ENCODE results near the gene HOXB8.

Gene HOXB8

GRCh38 chr17:48644159-48644558, 29.1 kb upstream of the HOXB8 start:
- Histone ChIP-seq H3K4me3 (ENCODE audit: insufficient read depth, low read length, poor library complexity, severe bottlenecking) (no peak overlapping the region), H3K27ac (ENCODE audit: low read depth, low read length) (no peak overlapping the region), H3K9ac (ENCODE audit: low read length) (no peak overlapping the region), H3K9me2 (replicated peaks; ENCODE audit: insufficient read depth, low read length) (no peaks in the 10 kb centered on the region), H3K79me2 (ENCODE audit: insufficient read depth, low read length) (no peaks in the 10 kb centered on the region), H3F3A (ENCODE audit: insufficient read depth) (no peaks in the 10 kb centered on the region), H2AFZ (ENCODE audit: low read depth, low read length, severe bottlenecking) (no peak overlapping the region), H4K20me1 (ENCODE audit: low read depth, low read length) (no peaks in the 10 kb centered on the region), H3K36me3 (ENCODE audit: low read length) (no peaks in the 10 kb centered on the region), H3K9me3 (ENCODE audit: insufficient read depth, low read length) (no peaks in the 10 kb centered on the region), H3K27me3 (ENCODE audit: low read length) (no peaks in the 10 kb centered on the region), H3K4me2 (ENCODE audit: low read depth, low read length, poor library complexity, severe bottlenecking) (no peak overlapping the region)
- TF ChIP-seq EZH2phosphoT487 (conservative IDR thresholded peaks at IDR 0.05; ENCODE audit: low read length) (no peak), CTCF (IDR thresholded peaks at IDR 0.05; ENCODE audit: insufficient read depth, low read length, poor library complexity, severe bottlenecking) (no peak)

GRCh38 chr17:48643697-48644012, 28.6 kb upstream of the HOXB8 start:
- no peaks in the 10 kb centered on the region for H3K9me3 ChIP-seq (ENCODE audit: insufficient read depth, low read length)
- no peak for TF ChIP-seq CTCF (IDR thresholded peaks at IDR 0.05; ENCODE audit: insufficient read depth, low read length, poor library complexity, severe bottlenecking)
- TF ChIP-seq EZH2phosphoT487 (conservative IDR thresholded peaks at IDR 0.05; ENCODE audit: low read length), result no peak
- no peak overlapping the region for H3K4me2 ChIP-seq (ENCODE audit: low read depth, low read length, poor library complexity, severe bottlenecking)
- no peak overlapping the region for H3K9ac ChIP-seq (ENCODE audit: low read length)
- no peaks in the 10 kb centered on the region for H3K9me2 ChIP-seq (replicated peaks; ENCODE audit: insufficient read depth, low read length)
- no peak overlapping the region for H2AFZ ChIP-seq (ENCODE audit: low read depth, low read length, severe bottlenecking)
- no peak overlapping the region for H3K27ac ChIP-seq (ENCODE audit: low read depth, low read length)
- H3K79me2 ChIP-seq (ENCODE audit: insufficient read depth, low read length), result no peaks in the 10 kb centered on the region
- no peak overlapping the region for H3K4me3 ChIP-seq (ENCODE audit: insufficient read depth, low read length, poor library complexity, severe bottlenecking)
- H3F3A ChIP-seq (ENCODE audit: insufficient read depth), result no peaks in the 10 kb centered on the region
- no peaks in the 10 kb centered on the region for H3K36me3 ChIP-seq (ENCODE audit: low read length)
- no peaks in the 10 kb centered on the region for H4K20me1 ChIP-seq (ENCODE audit: low read depth, low read length)
- no peaks in the 10 kb centered on the region for H3K27me3 ChIP-seq (ENCODE audit: low read length)

- no peaks in the 10 kb centered on the region for H3K36me3 ChIP-seq (ENCODE audit: low read length)
Measured at GRCh38 chr17:48642843-48643696, 28.0 kb upstream of the HOXB8 start.

More at GRCh38 chr17:48642843-48643696, 28.0 kb upstream of the HOXB8 start:
- H2AFZ ChIP-seq (ENCODE audit: low read depth, low read length, severe bottlenecking), result no peak overlapping the region
- no peak overlapping the region for H3K4me2 ChIP-seq (ENCODE audit: low read depth, low read length, poor library complexity, severe bottlenecking)
- H3K79me2 ChIP-seq (ENCODE audit: insufficient read depth, low read length), result no peaks in the 10 kb centered on the region
- no peaks in the 10 kb centered on the region for H3K9me2 ChIP-seq (replicated peaks; ENCODE audit: insufficient read depth, low read length)
- H3K9ac ChIP-seq (ENCODE audit: low read length), result no peak overlapping the region
- no peaks in the 10 kb centered on the region for H3F3A ChIP-seq (ENCODE audit: insufficient read depth)
- no peaks in the 10 kb centered on the region for H3K27me3 ChIP-seq (ENCODE audit: low read length)
- H3K27ac ChIP-seq (ENCODE audit: low read depth, low read length), result no peak overlapping the region
- no peak overlapping the region for H3K4me3 ChIP-seq (ENCODE audit: insufficient read depth, low read length, poor library complexity, severe bottlenecking)
- no peak for TF ChIP-seq EZH2phosphoT487 (conservative IDR thresholded peaks at IDR 0.05; ENCODE audit: low read length)
- TF ChIP-seq CTCF (IDR thresholded peaks at IDR 0.05; ENCODE audit: insufficient read depth, low read length, poor library complexity, severe bottlenecking), result no peak
- no peaks in the 10 kb centered on the region for H3K9me3 ChIP-seq (ENCODE audit: insufficient read depth, low read length)
- H4K20me1 ChIP-seq (ENCODE audit: low read depth, low read length), result no peaks in the 10 kb centered on the region

All from SU-DHL-6 (cell line).